ENCODE measurements around the gene GCLM. TPM values are rescaled to one million over a fixed set of nuclear protein-coding genes. Genes with fewer than 3 reads are reported as not detected.

The GCLM gene
- total and polyA plus RNA-seq, 5 donors: 3.8 to 10.4 (median 9.9) TPM

Small RNA genes within 50 kb of the gene (microRNA-seq; reads per million reads assigned to microRNA genes)
- gene MIR760: 9.6 to 23.6 reads per million in 2 donors

Other genes starting within 250 kb of the GCLM start
- gene BCAR3, start 227.6 kb downstream of the GCLM start, total RNA-seq: 10 to 100 TPM; 12.5 to 17.4 (median 15.0) TPM
- gene BCAR3, start 227.6 kb downstream of the GCLM start, polyA plus RNA-seq: 10.1 TPM
- gene DNTTIP2, start 30.2 kb downstream of the GCLM start, total RNA-seq: 10 to 100 TPM; 33.3 to 43.5 (median 39.4) TPM
- 35.1 TPM for gene DNTTIP2, start 30.2 kb downstream of the GCLM start, polyA plus RNA-seq
- under 1 TPM in 2 of 4 donors, not detected in 2; 0.06 to 0.19 TPM for gene ABCA4, start 211.7 kb upstream of the GCLM start, total RNA-seq
- 0.09 TPM for gene ABCA4, start 211.7 kb upstream of the GCLM start, polyA plus RNA-seq